ENCODE measurements around the gene CYP11A1. TPM values are rescaled to one million over a fixed set of nuclear protein-coding genes. Genes with fewer than 3 reads are reported as not detected.
A peak's percentile ranks its signal among the peaks of the same experiment; 100 is the strongest.

Gene CYP11A1
- total and polyA plus RNA-seq, 4 donors, result 0.15 to 0.97 (median 0.69) TPM

DNA sequence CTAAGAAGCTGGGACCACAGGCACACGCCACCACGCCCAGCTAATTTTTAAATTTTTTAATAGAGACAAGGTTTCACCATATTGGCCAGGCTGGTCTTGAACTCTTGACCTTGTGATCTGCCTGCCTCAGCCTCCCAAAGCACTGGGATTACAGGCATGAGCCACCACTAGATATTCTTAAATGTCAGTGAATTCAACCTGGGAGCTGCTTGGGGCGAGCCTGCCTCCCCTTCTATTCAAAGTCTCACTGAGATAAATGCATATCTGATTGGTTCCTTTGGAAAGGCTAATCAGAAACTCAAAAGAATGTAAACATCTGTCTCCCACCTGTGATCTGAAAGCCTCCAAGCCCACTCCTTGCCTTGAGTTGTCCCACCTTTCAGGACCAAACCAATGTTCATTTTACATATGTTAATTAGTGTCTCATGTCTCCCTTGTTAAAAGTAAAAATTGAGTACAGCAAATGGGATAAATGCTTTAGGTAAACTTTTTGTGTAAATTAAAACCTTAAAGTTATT is 15.0 kb downstream of the CYP11A1 start:
- WGBS, 2 donors, result 87 to 89% methylated on average over 3 of the region's 3 CpGs
- no peaks in the 10 kb centered on the region for H3K36me3 ChIP-seq (ENCODE audit: control insufficient read depth in 4 of 4, insufficient read depth in 4 of 4, low read length in 4 of 4)
- no peak for ATAC-seq (ENCODE audit: insufficient read depth, low FRiP score)

DNA sequence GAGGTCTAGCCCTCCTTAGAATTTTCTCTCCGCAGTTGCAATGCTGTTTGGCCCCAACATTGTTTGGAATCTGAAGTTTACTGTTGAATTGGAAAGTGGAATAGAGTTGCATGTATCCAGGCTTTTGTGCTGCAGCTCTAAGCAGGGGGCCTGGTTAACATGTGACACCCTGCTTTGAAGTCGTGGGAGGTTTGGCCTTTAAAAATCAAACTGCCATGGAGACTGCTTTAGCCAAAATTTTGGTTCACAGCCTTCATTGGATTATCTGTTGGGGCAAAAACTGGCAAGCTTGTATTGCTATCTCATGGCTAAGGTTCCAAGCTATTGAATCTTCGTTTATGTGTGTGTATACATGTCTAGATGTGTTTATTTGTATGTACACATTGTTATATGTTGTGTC is 15.8 kb downstream of the CYP11A1 start:
- Histone ChIP-seq H3K4me1 (ENCODE audit: control insufficient read depth in 5 of 5, insufficient read depth in 5 of 5, low read length in 5 of 5) (peaks cover 0 to 2% (median 0%) of the 10 kb centered on the region in 5 donors), H3K9ac (ENCODE audit: insufficient read depth in 1 of 2, low read length in 2 of 2) (no peak overlapping the region), H3K9me3 (ENCODE audit: control insufficient read depth in 4 of 4, insufficient read depth in 3 of 4, low read length in 3 of 4) (no peaks in the 10 kb centered on the region), H3K27me3 (ENCODE audit: control insufficient read depth in 3 of 3, insufficient read depth in 3 of 3, low read length in 2 of 3) (no peaks in the 10 kb centered on the region), H3K27ac (ENCODE audit: low read depth in 1 of 2, low read length in 1 of 2) (no peak overlapping the region), H3K36me3 (ENCODE audit: control insufficient read depth in 4 of 4, insufficient read depth in 4 of 4, low read length in 4 of 4) (no peaks in the 10 kb centered on the region), H3K4me3 (no peak overlapping the region)
- ATAC-seq (ENCODE audit: insufficient read depth, low FRiP score) (no peak), DNase-seq (peak; percentile 24 to 51 (median 44))
- TF ChIP-seq, protein P1, sequence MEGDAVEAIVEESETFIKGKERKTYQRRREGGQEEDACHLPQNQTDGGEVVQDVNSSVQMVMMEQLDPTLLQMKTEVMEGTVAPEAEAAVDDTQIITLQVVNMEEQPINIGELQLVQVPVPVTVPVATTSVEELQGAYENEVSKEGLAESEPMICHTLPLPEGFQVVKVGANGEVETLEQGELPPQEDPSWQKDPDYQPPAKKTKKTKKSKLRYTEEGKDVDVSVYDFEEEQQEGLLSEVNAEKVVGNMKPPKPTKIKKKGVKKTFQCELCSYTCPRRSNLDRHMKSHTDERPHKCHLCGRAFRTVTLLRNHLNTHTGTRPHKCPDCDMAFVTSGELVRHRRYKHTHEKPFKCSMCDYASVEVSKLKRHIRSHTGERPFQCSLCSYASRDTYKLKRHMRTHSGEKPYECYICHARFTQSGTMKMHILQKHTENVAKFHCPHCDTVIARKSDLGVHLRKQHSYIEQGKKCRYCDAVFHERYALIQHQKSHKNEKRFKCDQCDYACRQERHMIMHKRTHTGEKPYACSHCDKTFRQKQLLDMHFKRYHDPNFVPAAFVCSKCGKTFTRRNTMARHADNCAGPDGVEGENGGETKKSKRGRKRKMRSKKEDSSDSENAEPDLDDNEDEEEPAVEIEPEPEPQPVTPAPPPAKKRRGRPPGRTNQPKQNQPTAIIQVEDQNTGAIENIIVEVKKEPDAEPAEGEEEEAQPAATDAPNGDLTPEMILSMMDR (IDR thresholded peaks at IDR 0.05; ENCODE audit: control extremely low read depth, extremely low read depth), result no peak
- 47 to 68% methylated on average over 3 of the region's 3 CpGs for WGBS, 2 donors

More for the DNA sequence above, 15.0 kb downstream of the CYP11A1 start:
- no peak overlapping the region for H3K4me3 ChIP-seq
- H3K27me3 ChIP-seq (ENCODE audit: control insufficient read depth in 3 of 3, insufficient read depth in 3 of 3, low read length in 2 of 3), result no peaks in the 10 kb centered on the region
- peaks cover 0 to 2% (median 0%) of the 10 kb centered on the region in 5 donors for H3K4me1 ChIP-seq (ENCODE audit: control insufficient read depth in 5 of 5, insufficient read depth in 5 of 5, low read length in 5 of 5)
- no peak for DNase-seq
- no peak overlapping the region for H3K9ac ChIP-seq (ENCODE audit: insufficient read depth in 1 of 2, low read length in 2 of 2)
- no peak overlapping the region for H3K27ac ChIP-seq (ENCODE audit: low read depth in 1 of 2, low read length in 1 of 2)
- H3K9me3 ChIP-seq (ENCODE audit: control insufficient read depth in 4 of 4, insufficient read depth in 3 of 4, low read length in 3 of 4), result no peaks in the 10 kb centered on the region
- TF ChIP-seq, protein P1 (IDR thresholded peaks at IDR 0.05; ENCODE audit: control extremely low read depth, extremely low read depth), result no peak

DNA sequence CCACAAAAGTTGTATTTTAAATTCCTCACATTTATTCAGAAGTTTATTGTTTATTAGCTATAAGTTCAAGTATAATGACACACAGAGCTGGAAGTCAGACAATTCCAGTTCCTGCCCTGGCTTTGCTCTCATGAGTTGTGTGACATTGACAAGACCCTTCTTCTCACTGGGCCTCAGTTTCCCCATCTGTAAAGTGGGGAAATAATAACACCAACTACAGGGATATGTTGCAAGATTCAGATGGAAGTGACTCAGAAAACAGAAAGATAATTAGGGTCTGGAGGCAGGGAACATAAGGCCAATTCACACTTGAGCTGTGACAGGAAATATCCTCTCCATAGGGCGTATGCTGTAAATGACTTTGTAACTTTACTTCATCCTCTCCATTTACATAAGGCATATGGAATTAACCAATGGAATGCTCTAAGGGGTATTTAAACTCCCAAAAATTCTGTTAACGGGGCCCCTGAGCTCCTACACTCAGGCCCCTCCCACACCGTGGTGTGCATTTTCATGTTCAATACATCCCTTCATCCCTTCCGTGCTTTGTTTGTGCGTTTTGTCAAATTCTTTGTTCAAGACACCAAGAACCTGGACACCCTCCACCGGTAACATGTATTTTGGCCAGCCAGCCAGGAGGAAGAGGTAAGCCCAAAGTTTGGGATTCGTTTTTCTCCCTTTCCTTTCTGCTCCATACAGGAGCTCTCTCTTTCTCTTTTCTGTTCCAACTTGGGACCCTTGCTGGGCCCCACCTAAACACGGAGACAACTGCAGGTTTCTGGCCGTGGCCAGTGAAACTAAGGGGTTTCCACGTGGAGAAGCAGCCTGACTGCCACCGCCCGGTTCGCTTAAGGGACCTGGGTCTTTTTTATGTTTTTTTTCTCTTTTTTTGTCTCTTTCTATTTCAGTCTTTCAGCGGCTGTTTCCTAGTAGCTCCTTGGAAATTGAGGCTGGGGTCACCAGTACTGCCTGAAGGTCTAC is 16.9 kb downstream of the CYP11A1 start:
- Histone ChIP-seq H3K4me3 (no peak overlapping the region), H3K9ac (ENCODE audit: insufficient read depth in 1 of 2, low read length in 2 of 2) (no peak overlapping the region), H3K4me1 (ENCODE audit: control insufficient read depth in 5 of 5, insufficient read depth in 5 of 5, low read length in 5 of 5) (peaks cover 0 to 2% (median 0%) of the 10 kb centered on the region in 5 donors), H3K9me3 (ENCODE audit: control insufficient read depth in 4 of 4, insufficient read depth in 3 of 4, low read length in 3 of 4) (no peaks in the 10 kb centered on the region), H3K27me3 (ENCODE audit: control insufficient read depth in 3 of 3, insufficient read depth in 3 of 3, low read length in 2 of 3) (no peaks in the 10 kb centered on the region), H3K36me3 (ENCODE audit: control insufficient read depth in 4 of 4, insufficient read depth in 4 of 4, low read length in 4 of 4) (no peaks in the 10 kb centered on the region), H3K27ac (ENCODE audit: low read depth in 1 of 2, low read length in 1 of 2) (no peak overlapping the region)
- no peak for DNase-seq
- no peak for ATAC-seq (ENCODE audit: insufficient read depth, low FRiP score)
- TF ChIP-seq, protein P1 (IDR thresholded peaks at IDR 0.05; ENCODE audit: control extremely low read depth, extremely low read depth), result no peak
- WGBS, 2 donors, result 73 to 77% methylated on average over 14 of the region's 14 CpGs
